ENCODE data around the gene GAPT. TPM values are rescaled to one million over a fixed set of nuclear protein-coding genes. Genes with fewer than 3 reads are reported as not detected.

GAPT gene
- total and polyA plus RNA-seq, 2 donors, result 3.1 to 6.8 TPM

DNA sequence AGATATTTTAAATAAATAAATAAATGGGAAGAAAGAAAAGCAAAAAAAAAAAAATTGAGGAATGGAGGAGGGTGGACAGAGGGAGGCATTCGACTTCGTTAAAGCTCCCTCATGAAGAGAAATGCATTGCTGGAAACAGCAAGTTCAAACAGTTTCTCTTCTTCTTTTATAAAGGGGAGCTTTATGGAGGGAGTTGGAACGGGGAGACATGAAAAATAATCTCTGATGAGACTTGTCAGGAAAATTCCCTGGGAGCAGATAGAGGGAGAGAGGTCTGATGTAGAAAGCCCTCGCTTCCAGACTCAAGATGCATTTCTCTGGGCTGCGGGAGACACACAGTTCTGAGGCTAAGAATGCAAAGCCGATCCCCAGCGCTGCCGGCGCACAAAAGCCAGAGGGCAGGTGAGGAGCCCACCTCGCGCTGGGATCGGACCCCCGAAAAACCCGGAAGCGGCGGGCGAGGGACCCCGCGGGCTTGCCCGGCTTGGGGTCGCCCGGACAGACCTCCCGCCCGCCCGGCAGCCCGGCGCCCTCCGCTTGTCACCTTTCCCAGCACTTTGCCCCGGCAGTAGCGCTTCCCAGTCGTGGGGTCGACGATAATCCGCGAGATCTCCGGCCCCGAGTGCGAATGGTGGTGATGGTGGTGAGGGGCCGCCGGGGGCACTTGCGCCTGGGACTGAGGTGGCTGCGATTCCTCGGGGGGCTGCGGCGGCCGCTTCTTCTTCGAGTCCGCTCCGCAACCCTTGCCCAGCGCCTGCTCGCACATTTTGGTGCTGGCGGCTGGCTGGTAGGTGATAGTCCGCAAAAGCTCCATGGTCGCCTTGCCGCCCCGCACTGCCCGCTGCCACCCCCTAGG is 31.9 kb upstream of the GAPT start:
- under 1% methylated on average over 57 of the region's 57 CpGs for WGBS
- Histone ChIP-seq H3K4me1 (ENCODE audit: control insufficient read depth in 2 of 2, insufficient read depth in 2 of 2, low read length in 2 of 2) (peaks cover 5 to 7% of the 10 kb centered on the region in 2 donors), H3K36me3 (ENCODE audit: control insufficient read depth in 2 of 2, insufficient read depth in 2 of 2, low read length in 1 of 2) (peaks cover 0 to 6% of the 10 kb centered on the region in 2 donors), H3K9me3 (ENCODE audit: control insufficient read depth in 2 of 2, insufficient read depth in 1 of 2, low read length in 1 of 2) (no peaks in the 10 kb centered on the region), H3K27me3 (ENCODE audit: control insufficient read depth in 2 of 2, insufficient read depth in 1 of 2, low read length in 1 of 2) (peaks cover 7 to 13% of the 10 kb centered on the region in 2 donors), H3K4me3 (ENCODE audit: low read length in 2 of 2) (peak overlapping the region; percentile 67 to 73), H3K27ac (ENCODE audit: low read depth in 1 of 2, low read length in 1 of 2) (peak overlapping the region; percentile 59 to 72)
- peak in 5 of 9 donors; percentile 12 to 57 (median 23) for DNase-seq (ENCODE audit: low read depth in 6 of 9, low spot score in 9 of 9)

DNA sequence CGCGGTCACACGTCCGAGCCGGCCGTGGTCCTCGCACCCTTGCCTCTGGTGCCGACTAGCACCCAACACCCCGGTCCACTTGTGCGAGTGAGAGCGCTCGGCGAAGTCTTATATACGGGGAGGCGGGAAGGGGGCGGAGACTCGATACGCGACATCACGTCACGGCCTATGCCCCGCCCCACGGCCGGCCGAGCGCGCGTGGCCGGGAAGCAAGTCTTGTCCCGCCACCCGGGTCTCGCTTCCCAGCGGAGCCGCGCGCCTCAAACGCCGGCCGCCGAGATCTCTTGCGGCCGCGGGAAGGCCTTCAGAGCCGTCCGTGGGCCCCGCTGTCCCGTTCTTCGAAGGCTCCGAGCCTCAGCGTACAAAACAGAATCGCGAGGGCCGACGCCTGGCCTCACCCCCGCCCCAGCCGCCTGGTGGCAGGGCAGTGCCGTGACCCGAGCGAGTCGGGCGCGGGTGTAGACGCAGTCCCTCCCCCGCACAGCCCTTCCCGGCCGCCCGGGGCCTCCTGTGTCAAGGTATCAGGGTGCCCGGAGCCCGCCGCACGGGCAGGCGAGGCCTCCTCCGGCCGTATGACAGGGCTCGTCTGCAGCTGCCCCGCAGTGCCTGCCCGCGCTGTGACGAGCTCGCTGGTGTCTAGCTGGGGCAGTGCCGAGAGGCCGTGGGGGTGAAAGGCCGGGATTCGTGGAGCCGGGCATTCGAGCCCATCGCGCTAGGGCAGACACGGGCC is 31.1 kb upstream of the GAPT start, which contains the start of gene PLK2:
TSS of gene PLK2 (minus strand) at position 85 of the 730 bp plus-strand sequence. CDS start 127 bp downstream, outside the sequence.
- under 1% methylated on average over 89 of the region's 89 CpGs for WGBS
- peak within 1 kb of the TSS; percentile 84 to 88 for H3K27ac ChIP-seq (ENCODE audit: low read depth in 1 of 2, low read length in 1 of 2)
- no peaks in the 10 kb centered on the region for H3K9me3 ChIP-seq (ENCODE audit: control insufficient read depth in 2 of 2, insufficient read depth in 1 of 2, low read length in 1 of 2)
- H3K4me1 ChIP-seq (ENCODE audit: control insufficient read depth in 2 of 2, insufficient read depth in 2 of 2, low read length in 2 of 2), result peaks cover 5 to 7% of the 10 kb centered on the region in 2 donors
- peaks cover 0 to 4% of the 10 kb centered on the region in 2 donors for H3K36me3 ChIP-seq (ENCODE audit: control insufficient read depth in 2 of 2, insufficient read depth in 2 of 2, low read length in 1 of 2)
- H3K4me3 ChIP-seq (ENCODE audit: low read length in 2 of 2), result peak within 1 kb of the TSS; percentile 67 to 73
- peaks cover 7 to 13% of the 10 kb centered on the region in 2 donors for H3K27me3 ChIP-seq (ENCODE audit: control insufficient read depth in 2 of 2, insufficient read depth in 1 of 2, low read length in 1 of 2)
- peak; percentile 60 to 94 (median 87) for DNase-seq (ENCODE audit: low read depth in 6 of 9, low spot score in 9 of 9)

DNA sequence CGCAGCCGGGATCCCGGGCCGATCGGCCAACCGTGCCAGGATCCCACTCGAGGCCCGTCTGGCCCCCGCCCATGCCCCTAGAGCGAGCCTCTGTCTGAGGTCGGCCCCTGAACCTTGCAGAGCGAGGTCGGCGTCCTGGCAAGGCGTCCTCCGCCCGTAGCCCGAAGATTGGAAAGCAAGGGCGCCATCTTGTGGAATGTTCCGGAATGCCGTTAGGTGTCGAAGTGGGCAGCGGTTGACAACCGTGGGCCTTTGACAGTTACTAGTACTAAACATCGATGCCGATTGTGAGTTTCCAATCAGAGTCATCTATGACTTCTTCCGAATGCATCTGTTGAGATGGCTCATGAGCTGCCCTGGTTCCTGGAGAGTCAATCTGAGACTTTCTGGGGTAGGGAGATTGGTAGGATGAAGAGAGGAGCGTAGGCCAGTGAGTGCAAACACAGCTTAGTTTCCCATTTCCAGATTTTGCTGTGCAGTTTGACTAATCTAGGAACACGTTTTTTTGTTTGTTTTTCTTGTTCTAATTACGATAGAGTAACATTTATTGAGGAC is 30.4 kb upstream of the GAPT start:
- peak overlapping the region; percentile 67 to 73 for H3K4me3 ChIP-seq (ENCODE audit: low read length in 2 of 2)
- WGBS, result 9% methylated on average over 30 of the region's 30 CpGs
- no peaks in the 10 kb centered on the region for H3K36me3 ChIP-seq (ENCODE audit: control insufficient read depth in 2 of 2, insufficient read depth in 2 of 2, low read length in 1 of 2)
- H3K4me1 ChIP-seq (ENCODE audit: control insufficient read depth in 2 of 2, insufficient read depth in 2 of 2, low read length in 2 of 2), result peaks cover 5 to 7% of the 10 kb centered on the region in 2 donors
- peaks cover 7 to 13% of the 10 kb centered on the region in 2 donors for H3K27me3 ChIP-seq (ENCODE audit: control insufficient read depth in 2 of 2, insufficient read depth in 1 of 2, low read length in 1 of 2)
- no peaks in the 10 kb centered on the region for H3K9me3 ChIP-seq (ENCODE audit: control insufficient read depth in 2 of 2, insufficient read depth in 1 of 2, low read length in 1 of 2)
- peak; percentile 80 to 95 (median 87) for DNase-seq (ENCODE audit: low read depth in 6 of 9, low spot score in 9 of 9)
- peak overlapping the region; percentile 84 to 88 for H3K27ac ChIP-seq (ENCODE audit: low read depth in 1 of 2, low read length in 1 of 2)

DNA sequence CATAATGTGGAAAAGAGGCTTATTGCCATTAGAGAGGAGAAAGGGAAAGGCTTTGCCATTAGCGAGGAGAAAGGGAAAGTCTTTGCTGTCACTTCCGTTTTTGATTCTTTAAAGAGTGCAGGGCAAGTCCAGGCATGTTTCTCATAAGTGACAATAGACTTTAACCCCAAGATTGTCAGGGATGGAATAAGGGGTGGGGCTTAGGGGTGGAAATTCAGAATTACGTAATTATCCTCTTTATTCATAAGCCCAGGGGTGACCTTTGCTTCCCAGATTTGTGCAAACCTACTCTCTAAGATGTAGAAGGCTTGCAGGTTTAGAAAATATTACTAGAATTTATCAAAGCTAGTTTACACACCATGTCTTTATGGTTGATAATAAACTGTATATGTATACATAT is 29.1 kb upstream of the GAPT start:
- Histone ChIP-seq H3K4me1 (ENCODE audit: control insufficient read depth in 2 of 2, insufficient read depth in 2 of 2, low read length in 2 of 2) (peaks cover 5 to 7% of the 10 kb centered on the region in 2 donors), H3K9me3 (ENCODE audit: control insufficient read depth in 2 of 2, insufficient read depth in 1 of 2, low read length in 1 of 2) (no peaks in the 10 kb centered on the region), H3K4me3 (ENCODE audit: low read length in 2 of 2) (no peak overlapping the region), H3K27ac (ENCODE audit: low read depth in 1 of 2, low read length in 1 of 2) (no peak overlapping the region), H3K27me3 (ENCODE audit: control insufficient read depth in 2 of 2, insufficient read depth in 1 of 2, low read length in 1 of 2) (peaks cover 7 to 13% of the 10 kb centered on the region in 2 donors), H3K36me3 (ENCODE audit: control insufficient read depth in 2 of 2, insufficient read depth in 2 of 2, low read length in 1 of 2) (no peaks in the 10 kb centered on the region)
- 98% methylated on average over 3 of the region's 3 CpGs for WGBS
- no peak for DNase-seq (ENCODE audit: low read depth in 6 of 9, low spot score in 9 of 9)

DNA sequence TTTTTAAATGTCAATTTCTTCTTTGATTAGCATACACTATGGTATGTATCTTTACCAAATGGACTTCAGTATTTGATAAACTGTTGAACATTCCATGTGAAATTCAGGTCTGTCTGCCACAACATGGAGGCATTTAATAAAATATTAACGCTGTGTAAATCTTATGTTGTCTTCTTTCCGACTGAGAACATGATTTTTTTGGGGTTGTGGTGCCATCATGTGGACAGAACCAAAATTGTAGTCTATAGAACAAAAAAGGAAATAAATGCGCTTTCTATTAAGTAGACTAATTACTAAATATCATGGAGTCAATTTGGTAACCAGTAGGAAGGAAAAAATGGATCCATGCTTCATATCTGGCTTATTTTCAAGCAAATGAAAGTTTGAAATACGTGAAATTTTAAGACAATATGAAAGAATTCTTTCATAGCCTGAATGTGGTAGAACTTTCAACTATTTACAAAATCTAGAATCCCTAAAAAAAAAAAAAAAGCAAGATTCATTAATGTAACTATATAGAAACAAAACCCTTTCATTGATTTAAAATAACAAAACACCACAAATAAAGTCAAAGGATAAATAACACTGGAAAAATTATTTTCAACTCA is 28.5 kb upstream of the GAPT start:
- Histone ChIP-seq H3K27ac (ENCODE audit: low read depth in 1 of 2, low read length in 1 of 2) (no peak overlapping the region), H3K9me3 (ENCODE audit: control insufficient read depth in 2 of 2, insufficient read depth in 1 of 2, low read length in 1 of 2) (no peaks in the 10 kb centered on the region), H3K36me3 (ENCODE audit: control insufficient read depth in 2 of 2, insufficient read depth in 2 of 2, low read length in 1 of 2) (no peaks in the 10 kb centered on the region), H3K4me1 (ENCODE audit: control insufficient read depth in 2 of 2, insufficient read depth in 2 of 2, low read length in 2 of 2) (peaks cover 5 to 7% of the 10 kb centered on the region in 2 donors), H3K27me3 (ENCODE audit: control insufficient read depth in 2 of 2, insufficient read depth in 1 of 2, low read length in 1 of 2) (peaks cover 7 to 13% of the 10 kb centered on the region in 2 donors), H3K4me3 (ENCODE audit: low read length in 2 of 2) (no peak overlapping the region)
- WGBS, result 38% methylated on average over 4 of the region's 4 CpGs
- DNase-seq (ENCODE audit: low read depth in 6 of 9, low spot score in 9 of 9), result peak in 7 of 9 donors; percentile 10 to 71 (median 44)

DNA sequence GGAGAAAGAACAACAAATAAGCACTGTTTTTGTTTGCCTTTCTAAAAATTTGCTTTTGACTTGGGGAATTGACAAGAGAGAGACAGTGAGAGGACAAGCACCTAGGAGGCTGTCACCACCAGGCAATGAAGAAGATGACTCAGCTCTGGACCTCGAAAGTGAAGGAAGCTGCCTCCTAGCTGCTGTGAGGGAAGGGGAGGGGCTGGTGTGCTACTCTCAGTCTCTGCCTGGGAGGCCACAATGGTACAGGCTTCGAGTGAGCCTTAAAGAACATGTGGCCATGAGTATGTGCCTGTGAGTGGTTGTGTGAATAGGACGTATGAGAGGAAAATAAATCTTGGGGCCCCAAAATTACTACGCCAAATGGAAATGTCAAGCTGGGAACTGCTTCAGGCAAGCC is 24.3 kb upstream of the GAPT start:
- no peak for DNase-seq (ENCODE audit: low read depth in 6 of 9, low spot score in 9 of 9)
- Histone ChIP-seq H3K27ac (ENCODE audit: low read depth in 1 of 2, low read length in 1 of 2) (no peak overlapping the region), H3K27me3 (ENCODE audit: control insufficient read depth in 2 of 2, insufficient read depth in 1 of 2, low read length in 1 of 2) (no peaks in the 10 kb centered on the region), H3K36me3 (ENCODE audit: control insufficient read depth in 2 of 2, insufficient read depth in 2 of 2, low read length in 1 of 2) (no peaks in the 10 kb centered on the region), H3K4me3 (ENCODE audit: low read length in 2 of 2) (no peak overlapping the region), H3K4me1 (ENCODE audit: control insufficient read depth in 2 of 2, insufficient read depth in 2 of 2, low read length in 2 of 2) (no peaks in the 10 kb centered on the region), H3K9me3 (ENCODE audit: control insufficient read depth in 2 of 2, insufficient read depth in 1 of 2, low read length in 1 of 2) (no peaks in the 10 kb centered on the region)
- 46% methylated on average over 4 of the region's 4 CpGs for WGBS

DNA sequence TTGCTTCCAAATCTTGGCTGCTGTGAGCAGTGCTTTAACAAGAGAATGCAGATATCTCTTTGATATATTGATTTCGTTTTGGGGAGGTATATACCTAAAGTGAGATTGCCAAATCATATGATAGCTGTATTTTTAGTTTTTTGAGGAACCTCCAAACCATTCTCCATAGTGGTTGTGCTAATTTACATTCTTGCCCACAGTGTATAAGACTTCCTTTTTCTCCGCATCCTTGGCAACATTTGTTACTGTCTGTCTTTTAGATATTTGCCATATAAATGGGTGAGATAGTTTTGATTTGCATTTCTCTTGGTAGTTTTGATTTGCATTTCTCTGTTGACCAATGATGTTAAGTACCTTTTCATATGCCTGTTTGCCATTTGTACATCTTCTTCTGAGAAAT is 21.3 kb upstream of the GAPT start:
- Histone ChIP-seq H3K36me3 (ENCODE audit: control insufficient read depth in 2 of 2, insufficient read depth in 2 of 2, low read length in 1 of 2) (no peaks in the 10 kb centered on the region), H3K4me3 (ENCODE audit: low read length in 2 of 2) (no peak overlapping the region), H3K27me3 (ENCODE audit: control insufficient read depth in 2 of 2, insufficient read depth in 1 of 2, low read length in 1 of 2) (no peaks in the 10 kb centered on the region), H3K9me3 (ENCODE audit: control insufficient read depth in 2 of 2, insufficient read depth in 1 of 2, low read length in 1 of 2) (no peaks in the 10 kb centered on the region), H3K27ac (ENCODE audit: low read depth in 1 of 2, low read length in 1 of 2) (no peak overlapping the region), H3K4me1 (ENCODE audit: control insufficient read depth in 2 of 2, insufficient read depth in 2 of 2, low read length in 2 of 2) (no peaks in the 10 kb centered on the region)
- DNase-seq (ENCODE audit: low read depth in 6 of 9, low spot score in 9 of 9), result no peak
- 40% methylated on average over 2 of the region's 2 CpGs for WGBS

DNA sequence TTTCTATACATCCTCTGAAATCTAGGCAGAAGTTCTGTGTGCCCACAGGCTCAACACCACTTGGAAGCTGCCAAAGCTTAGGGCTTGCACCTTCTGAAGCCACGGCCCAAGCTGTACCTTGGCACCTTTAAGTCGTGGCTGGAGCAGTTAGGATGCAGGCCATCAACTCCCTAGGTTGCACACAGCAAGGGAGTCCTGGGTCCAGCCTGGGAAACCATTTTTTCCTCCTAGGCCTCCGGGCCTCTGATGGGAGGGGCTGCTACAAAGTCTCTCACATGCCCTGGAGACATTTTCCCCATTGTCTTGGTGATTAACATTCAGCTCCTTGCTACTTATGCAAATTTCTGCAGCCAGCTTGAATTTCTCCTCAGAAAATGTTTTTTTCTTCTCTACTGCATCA is 15.8 kb upstream of the GAPT start:
- H3K27me3 ChIP-seq (ENCODE audit: control insufficient read depth in 2 of 2, insufficient read depth in 1 of 2, low read length in 1 of 2), result no peaks in the 10 kb centered on the region
- peaks cover 0 to 5% of the 10 kb centered on the region in 2 donors for H3K9me3 ChIP-seq (ENCODE audit: control insufficient read depth in 2 of 2, insufficient read depth in 1 of 2, low read length in 1 of 2)
- no peak for DNase-seq (ENCODE audit: low read depth in 6 of 9, low spot score in 9 of 9)
- 93% methylated on average over 3 of the region's 3 CpGs for WGBS
- H3K4me1 ChIP-seq (ENCODE audit: control insufficient read depth in 2 of 2, insufficient read depth in 2 of 2, low read length in 2 of 2), result no peaks in the 10 kb centered on the region
- no peak overlapping the region for H3K4me3 ChIP-seq (ENCODE audit: low read length in 2 of 2)
- H3K36me3 ChIP-seq (ENCODE audit: control insufficient read depth in 2 of 2, insufficient read depth in 2 of 2, low read length in 1 of 2), result no peaks in the 10 kb centered on the region
- no peak overlapping the region for H3K27ac ChIP-seq (ENCODE audit: low read depth in 1 of 2, low read length in 1 of 2)

Data from thymus (tissue), 11 donors.